ENCODE measurements around the gene DENND6B.
"Not testable (repeated sequence)": the region's sequence is repeated elsewhere in the genome, so short reads cannot be mapped to it uniquely, and the experiment has no call there.

DENND6B gene

DNA sequence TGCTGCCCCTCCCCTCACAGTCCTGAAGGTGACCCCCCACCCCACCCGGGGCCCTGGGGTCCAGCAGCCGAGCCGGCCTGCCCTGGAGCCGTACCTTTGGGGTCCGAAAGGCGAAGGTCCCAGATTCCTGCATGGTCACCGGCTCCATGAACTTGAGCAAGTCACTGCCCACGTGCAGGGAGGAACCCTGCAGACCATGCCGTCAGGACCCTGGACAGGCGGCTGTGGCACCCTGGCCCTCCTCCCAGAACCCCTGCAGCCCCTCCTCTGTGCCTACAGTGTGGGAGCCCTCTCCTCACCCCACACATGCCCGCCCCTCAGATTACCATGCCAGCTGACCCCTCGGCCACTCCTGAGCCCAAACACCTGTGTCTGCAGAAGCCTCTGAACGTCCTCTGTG lies 42.3 kb downstream of the DENND6B start:
- DNase-seq: no peak

DNA sequence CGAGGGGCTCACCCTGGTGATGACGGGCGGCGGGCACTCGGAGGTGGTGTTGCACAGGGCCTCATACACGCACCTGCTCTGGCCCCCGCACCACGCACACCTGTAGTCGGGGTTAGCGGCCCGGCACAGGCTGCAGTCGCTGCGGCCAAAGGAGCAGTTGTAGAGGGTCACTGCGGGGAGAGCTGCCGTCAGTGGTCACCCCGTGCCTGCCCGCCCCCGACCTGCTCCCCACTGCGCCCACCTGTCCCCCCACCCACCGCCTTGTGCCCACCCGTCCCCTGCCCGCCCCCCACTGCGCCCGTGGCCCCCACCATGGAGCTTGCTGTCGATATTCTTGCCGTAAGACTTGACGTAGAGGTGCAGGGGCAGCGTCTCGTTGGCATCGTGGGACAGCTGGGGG lies 43.0 kb downstream of the DENND6B start:
- DNase-seq: no peak

DNA sequence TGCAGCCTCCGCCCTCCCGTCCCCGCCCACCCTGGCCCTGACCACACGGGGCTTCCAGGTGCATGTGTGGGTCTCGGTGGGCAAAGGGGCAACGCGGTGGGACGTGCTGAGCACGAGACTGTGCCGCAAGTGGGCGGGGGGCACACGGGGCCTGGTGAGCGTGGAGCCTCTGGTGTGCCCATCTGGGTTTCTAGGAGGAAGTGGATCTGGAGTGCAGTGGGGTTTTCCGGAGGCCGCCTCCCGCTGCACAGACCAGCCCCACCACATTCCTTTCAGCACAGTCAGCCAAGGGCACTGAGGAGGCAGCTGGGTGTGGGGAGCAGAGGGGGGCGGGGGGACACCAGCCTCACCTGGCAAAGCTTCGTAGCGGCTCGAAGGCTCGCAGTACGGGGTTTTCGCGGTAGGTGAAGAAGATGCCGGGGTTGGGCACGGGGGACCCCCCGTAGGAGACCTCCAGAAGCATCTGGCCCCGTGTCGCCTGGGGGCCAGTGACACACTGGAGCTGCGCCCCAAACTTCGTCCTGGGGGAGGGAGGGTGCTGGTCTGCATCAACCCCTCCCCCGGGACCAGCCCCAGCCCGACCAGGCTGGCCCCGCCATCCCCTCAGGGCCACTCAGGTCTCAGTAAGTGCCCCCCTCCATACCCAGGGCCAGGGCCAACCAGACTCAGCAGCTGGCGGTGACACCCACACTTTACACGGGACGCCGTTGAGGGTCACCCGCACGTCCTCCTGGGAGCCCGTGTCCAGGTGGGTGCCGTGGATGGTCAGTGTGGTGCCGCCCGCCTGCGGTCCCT lies 44.3 kb downstream of the DENND6B start:
- no peak for DNase-seq

DNA sequence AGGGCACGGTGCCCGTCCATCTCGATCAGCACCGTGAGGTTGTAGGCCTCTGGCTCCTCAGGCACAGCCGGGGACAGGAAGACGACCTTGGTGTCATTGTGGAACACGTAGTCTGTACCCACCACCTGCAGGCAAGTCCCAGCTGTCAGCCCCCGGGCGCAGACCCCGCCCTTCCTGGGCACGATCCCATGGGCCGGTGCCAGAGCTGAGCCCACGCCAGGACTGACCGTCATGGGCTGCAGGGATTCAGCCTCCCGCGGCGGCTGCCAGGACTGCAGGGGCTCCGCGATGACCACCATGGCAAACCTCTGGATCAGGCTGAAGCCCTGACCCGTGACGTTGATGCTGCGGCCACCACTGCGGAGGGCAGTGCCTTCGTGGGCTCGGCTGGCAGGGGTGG lies 44.9 kb downstream of the DENND6B start:
- no peak for DNase-seq

DNA sequence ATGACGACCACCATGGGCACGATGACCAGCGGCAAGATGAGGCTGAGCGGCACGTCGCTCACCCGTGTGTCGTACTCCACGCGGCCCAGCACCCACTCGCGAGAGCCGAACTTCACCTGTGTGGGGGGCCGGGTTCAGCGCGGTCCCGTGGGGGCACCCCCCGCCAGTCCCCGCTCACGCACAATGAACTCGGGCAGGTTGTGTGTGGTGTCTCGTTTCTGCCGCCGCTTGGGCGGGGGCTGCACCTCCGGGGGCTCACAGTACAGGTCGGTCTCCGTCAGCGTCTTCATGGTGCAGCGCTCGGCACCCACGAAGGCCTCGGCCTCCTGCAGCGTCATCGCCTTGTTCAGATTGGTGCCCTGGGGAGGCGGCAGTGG lies 45.4 kb downstream of the DENND6B start:
- DNase-seq: no peak

DNA sequence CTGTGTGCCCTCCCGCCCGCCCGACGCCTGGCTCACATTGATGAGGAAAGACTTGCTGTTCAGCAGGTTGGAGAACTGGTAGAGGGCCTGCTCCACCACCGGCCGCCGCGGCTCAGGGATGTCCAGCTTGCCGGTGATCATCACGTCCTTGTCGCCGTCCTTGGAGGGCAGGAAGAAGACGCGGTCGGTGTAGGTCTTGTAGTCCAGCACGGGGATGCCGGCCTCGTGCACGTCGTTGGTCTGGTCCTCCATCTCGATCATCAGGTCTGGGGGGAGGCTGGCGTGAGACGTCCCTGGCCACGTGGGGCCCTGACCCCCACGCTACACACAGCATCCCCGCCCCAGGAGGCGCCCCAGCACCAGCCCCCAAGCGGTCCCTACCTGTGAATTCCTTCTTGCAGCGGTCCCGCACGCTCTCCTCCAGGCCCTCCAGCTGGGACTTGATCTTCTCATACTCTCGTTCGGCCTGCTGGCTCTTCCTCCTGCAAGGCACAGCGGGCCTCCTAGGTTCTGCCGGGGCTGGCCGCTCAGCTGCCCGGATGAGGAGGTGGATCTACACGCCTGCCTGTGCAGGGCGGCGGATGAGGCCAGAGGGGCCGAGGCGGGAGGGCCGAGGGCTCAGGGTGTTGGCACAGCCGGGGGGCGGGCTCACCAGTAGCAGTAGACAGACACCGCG lies 46.0 kb downstream of the DENND6B start:
- no peak for DNase-seq

DNA sequence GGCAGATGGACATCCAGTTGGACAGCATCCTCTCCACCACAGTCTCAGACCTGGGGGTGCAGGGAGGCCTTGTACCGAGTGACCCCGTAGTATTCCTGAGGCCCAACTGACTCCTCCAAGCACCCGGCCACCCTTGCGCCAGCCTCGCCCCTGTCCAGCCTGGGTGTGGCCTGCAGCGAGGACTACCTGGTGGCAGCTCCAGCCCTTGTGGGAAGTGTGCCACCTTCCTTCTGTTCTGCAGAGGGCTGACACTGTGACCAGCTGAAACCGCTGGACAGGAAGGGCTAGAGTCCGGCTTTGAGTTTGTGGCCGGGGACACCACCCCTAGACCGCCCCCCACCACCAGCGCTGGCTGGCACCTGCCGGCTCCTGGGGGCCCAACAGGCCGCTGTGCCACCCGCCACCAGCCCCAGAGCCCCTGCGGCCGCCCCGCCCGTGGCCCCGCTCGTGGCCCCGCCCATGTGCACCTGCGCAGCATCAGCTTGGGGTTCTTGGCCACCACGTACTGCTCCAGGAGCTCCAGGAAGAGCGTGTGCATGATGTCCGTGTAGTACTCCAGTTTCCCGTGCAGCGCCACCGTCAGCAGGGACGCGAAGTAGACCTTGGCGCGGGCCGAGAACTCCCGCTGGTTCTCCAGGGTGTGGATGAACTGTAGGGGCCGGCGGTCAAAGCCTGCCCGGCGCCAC lies 46.6 kb downstream of the DENND6B start:
- no peak for DNase-seq

DNA sequence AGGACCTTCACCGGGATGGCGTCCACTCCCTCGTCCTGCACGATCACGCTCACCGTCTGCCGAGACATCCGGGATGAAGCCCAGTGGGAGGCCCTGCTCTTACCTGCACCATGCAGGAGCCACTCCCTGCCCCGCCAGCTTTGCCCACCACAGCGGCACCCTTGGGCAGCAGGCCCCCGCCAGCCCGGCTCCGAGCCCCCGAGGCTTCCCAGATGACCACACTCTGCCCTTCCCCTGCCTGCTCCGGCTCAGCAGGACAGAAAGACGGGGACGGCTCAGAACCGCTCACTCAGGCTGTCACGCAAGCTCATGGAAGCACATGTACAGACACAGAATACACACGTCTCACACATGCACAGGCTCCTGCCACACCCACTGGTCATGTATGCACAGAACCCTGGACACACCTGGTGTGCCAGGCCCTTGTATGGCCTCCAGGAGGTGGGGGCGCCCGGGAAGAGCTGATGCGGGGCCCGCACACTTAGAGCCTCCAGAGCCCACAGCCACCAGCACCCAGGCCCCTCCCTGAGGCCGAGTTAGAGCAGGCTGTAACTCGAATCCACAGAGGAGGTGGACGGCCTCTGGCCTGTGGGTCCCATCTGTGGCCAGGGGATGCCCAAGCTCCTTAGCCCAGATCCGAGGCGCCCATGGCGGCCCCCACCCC lies 47.7 kb downstream of the DENND6B start:
- no peak for DNase-seq

DNA sequence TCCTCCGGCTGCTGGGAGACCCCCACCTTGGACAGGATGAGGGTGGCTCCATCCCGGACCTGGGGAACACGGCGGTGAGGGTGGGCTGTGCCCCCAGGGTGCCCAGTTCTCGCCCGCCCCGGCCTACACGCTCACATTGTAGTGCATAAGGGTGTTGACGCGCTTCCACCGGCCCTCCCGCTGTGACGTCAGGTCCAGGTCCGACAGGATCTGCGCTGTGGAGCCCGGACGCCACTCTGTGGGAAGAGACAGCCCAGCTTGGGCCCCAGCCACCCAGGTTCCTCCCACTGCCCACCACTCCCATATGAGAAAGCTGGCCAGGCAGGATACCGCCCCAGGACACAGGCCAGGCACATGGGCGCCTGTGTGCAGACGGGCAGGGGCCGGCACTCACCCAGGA lies 48.4 kb downstream of the DENND6B start:
- no peak for DNase-seq

DNA sequence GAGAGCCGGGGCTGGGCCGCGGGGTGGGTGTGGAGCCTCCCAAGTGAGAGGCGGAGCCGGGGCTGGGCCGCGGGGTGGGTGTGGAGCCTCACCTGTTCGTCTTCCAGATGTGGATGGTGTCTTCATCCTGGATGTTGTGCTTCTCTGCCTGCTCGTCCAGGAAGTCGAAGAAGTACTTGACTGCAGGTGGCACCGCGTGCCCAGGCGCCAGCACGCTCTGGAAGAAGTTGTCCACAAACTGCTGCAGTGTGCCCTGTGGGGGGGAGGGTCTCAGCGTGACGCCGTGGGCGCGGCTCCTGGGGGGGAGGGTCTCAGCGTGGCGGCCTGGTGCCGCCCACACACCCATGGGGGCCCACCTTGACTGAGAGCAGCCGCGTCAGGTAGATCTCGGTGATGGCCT lies 49.1 kb downstream of the DENND6B start:
- DNase-seq: no peak

DNA sequence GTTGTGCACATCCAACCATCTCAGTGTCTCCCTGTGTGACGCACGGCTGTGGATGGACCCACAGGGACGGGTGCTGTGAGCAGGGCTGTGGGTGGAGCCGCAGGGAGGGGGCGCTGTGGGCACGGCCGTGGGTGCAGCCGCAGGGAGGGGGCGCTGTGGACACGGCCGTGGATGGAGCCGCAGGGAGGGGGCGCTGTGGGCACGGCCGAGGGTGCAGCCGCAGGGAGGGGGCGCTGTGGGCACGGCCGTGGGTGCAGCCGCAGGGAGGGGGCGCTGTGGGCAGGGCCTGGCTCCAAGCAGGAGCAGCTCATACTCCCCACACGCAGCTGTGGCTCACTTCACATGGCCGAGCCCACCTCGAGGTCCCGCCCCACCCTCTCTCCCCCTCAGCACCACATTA lies 50.7 kb downstream of the DENND6B start:
- no peak for DNase-seq

DNA sequence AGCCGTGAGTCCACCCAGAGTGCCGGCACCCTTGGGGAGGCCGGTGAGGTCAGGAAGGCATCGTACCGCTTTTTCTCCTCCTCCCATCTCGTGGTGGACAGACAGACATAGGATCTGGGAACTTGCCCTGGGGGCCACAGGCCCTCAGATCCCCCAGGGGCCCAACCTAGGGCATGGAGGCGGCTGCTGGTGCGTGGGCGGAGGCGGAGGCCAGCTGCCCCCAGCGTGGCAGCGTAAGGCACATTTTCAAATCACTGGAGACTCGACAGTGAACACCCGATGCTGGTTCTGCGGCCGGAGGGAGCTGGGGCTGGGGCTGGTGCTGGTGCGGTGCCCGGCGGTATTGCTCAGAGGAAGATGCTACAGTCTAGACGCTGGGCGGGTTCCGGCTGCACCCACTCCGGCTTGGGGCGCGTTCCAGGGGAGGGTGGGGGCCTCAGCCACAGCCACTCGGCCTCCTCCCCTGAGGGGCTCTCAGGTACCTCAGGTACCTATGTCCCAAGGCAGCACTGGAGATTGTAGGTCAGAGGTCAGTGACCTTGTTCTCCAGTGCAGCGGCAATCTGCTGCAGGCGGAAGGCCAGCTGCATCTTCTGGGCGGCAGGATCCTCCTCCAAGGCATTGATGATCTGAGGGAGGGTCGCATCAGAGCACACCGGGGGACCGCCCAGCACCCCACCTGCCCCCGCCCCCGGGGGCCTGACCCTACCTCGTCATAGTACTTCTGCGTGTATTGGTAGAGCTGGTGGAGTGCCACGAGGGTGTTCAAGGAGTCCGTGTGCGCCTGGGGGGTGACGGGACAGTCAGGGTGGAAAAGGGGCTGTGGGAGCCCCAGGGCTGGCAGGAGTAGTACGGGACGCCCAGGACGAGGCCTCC lies 51.4 kb downstream of the DENND6B start:
- DNase-seq: no peak

DNA sequence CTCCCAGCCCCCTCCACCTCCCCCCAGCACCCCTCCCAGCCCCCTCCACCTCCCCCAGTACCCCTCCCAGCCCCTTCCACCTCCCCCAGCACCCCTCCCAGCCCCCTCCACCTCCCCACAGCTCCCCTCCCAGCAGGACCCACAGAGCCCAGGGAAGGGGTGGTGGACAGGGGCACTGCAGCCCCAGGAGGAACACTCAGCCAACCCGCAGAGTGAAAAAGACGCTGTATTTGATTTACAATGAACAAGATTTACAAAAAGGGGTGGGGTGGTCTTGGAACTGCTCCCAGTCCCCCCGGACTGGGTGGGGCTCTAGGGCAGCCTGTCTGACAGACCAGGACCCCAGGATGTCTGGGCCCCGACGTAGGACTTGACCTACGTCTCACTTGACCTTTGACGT lies 52.0 kb downstream of the DENND6B start:
- DNase-seq: no peak

DNA sequence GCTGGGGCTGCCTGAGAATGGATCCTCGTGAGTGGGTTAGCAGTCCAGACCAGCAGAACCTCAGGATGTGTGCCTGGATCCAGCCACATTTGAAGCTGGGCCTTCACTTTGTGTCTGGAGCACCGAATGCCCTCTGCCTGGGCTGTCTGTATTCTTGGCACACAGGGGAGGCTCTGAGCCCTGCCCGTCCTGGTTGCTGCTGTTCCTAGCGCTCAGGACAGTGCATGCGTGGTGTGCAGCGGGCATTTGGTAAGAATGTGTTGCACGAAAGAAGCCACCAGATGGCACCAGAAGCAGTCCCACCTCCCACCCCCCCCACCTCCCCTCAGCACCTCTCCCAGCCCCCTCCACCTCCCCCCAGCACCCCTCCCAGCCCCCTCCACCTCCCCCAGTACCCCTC lies 52.5 kb downstream of the DENND6B start:
- DNase-seq: peak; percentile 30 to 35

DNA sequence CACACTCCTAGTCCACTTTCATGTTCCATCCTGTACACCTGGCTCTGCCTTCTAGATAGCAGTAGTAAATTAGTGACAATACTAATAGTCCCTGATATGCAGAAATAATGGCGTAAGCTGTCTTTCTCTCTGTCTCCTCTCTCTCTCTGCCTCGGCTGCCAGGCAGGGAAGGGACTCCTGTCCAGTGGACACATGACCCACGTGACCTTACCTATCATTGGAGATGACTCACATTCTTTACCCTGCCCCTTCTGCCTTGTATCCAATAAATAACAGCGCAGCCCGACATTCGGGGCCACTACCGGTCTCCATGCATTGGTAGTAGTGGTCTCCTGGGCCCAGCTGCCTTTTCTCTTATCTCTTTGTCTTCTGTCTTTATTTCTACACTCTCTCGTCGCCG lies 53.0 kb downstream of the DENND6B start:
- DNase-seq: not testable (repeated sequence)

DNA sequence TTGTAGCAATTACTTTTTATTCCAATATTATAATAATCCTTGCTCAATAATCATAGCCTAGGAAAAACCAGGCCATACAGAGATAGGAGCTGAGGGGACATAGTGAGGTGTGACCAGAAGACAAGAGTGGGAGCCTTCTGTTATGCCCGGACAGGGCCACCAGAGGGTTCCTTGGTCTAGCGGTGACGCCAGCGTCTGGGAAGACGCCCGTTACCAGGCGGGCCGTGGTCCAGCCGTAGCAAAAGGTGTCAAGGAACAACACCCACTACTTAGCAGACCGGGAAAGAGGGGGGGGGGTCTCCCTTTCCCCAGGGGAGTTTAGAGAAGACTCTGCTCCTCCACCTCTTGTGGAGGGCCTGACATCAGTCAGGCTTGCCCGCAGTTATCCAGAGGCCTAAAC lies 53.5 kb downstream of the DENND6B start:
- DNase-seq: not testable (repeated sequence)

DNA sequence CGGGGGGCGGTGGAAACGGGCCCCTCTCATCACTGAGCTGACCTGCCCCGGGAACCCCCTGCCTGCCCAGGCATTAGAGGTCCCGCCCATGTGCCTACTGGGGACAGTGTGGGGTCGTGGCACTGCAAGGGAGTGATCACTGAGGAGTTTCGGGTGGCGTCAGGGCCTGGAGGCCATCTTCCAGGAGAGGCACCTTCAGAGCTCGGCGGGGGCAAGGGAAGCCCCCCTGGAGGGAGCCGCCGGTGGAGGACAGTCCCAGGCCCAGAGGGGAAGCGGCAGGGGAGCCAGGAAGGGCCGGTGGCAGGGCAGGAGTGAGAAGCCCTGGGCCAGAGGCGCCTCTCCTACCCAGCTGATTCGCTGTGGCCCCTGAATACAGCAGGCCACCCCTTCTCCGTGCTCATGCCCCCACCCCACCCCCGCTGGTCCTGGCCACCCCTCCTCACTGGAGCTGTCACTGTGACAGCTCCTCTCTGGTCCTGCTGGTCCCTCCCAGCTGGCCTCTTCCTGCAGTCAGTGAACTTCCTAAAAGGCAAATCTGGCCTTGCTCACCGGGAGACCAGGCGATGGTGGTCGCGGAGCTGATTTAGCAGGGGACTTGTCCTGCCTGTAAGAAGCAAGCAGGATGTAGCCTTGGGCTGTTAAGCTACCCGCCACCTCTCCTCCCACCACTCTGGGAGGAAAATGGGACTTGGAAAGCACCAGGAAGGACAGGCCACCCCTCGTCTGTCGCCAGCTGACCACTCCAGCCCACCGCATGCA lies 54.6 kb downstream of the DENND6B start:
- no peak for DNase-seq

DNA sequence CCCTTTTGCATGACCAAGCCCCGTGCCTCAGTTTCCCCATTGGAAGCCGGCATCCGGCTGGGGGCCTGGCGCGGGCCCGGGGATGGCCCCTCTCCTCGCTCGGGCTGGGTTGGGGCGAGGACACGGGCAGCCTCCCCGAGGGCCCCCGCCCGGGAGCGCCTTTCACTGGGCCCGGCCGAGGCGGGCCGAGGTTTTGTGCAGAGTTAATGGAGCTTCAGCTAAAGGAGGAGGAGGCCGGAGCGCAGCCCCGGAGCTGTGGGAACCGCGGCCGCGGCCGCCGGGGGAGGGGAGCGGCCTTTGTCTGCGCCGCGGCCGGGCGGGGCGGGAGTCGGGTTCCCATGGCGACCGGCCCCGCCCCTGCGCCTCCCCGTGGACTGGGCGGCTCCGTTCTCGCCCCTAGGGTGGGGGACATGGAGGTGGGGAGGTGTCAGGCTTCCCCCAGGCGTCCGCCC lies 55.3 kb downstream of the DENND6B start:
- peak; percentile 53 to 54 for DNase-seq

DNA sequence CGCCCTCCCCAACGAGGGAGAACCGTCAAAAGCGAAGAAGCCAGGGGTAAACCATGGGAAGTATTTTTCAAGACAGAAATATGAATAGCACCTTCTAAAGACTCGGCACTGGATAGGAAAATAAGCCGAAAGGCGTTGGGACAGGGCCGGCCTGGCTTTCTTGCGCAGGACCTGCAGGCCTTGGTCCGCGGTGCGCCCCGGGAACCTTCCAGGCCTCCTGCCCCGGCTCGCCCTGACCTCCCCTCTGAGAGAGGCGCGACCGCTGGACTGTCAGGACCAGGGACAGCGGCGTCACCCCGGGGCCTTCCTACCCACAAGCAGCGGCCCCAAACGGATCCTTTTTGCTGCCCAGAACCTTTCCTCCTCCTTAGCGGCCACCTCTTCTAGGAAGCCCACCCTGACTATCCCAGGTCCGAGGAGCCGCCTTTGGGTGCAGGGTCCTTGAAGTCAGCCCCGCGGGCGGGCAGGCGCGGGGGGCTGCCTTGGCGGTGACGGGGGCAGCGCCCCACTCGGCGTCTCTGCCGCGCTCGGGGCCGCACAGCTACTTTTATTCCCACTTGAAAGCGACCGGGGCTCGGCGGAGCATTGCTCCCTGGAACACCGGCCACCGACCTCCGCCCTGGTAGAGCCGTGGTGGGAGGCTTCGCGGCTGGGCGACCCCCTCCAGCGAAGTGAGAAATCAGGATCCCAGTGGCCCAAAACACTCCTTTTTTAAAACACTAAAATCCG lies 56.0 kb downstream of the DENND6B start:
- peak; percentile 62 to 66 for DNase-seq

DNA sequence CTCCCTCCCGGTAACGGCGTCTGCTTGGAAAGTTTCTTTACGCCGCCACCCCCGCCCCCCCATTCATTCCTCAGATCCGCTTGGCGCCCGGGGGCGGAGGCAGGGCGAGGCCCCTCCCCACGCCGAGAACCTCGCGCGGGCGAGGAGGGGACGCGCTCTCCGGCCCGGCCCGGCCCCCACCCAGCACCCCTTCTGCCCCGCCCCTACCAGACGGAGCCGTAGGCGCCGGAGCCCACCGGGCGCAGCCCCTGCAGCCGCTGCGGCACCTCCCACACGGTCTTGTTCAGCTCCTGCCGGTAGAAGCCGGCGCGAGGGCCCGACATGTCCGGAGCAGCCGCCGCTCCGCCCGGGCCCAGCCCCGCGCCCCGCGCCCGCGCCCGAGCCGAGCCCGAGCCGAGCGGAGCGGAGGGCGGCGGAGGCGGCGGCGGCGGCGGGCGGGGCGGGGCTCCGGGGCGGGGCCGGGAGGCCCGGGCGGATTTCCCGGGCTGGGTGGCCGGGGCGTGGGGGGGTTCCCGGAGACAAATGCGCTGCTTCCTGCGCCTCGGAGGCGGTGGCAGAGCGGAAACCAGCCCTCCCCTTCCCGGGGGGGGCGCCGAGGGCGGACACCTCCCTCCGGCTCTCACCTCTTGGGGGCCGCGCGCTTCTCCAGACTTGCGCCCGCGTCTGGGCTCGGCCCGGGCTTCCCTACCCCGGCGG lies 56.7 kb downstream of the DENND6B start, which contains the start of gene MAPK11:
MAPK11 (minus strand) TSS at position 411 of the 696 bp plus-strand sequence; CDS start at position 323, 88 bp downstream.
- peak; percentile 70 to 78 for DNase-seq
